Spleen (tissue), 7 donors: ENCODE results near the gene PXK.
"Not testable (repeated sequence)": the region's sequence is repeated elsewhere in the genome, so short reads cannot be mapped to it uniquely, and the experiment has no call there.

Source experiments
- POLR2A ChIP-seq, 3 donors: fragments of 450-650 bp; IDR thresholded peaks; one replicate each; pipeline ENCODE4 v1.5.1; 2017; ENCODE audit warnings: antibody characterized with exemption in 3 of 3, mild to moderate bottlenecking in 1 of 3
- POLR2AphosphoS5 ChIP-seq, 3 donors: sonication (generic); formaldehyde crosslinking; IDR thresholded peaks; one replicate each; pipeline ENCODE4 v1.5.1; 2017; ENCODE audit warnings: antibody characterized with exemption in 3 of 3
- TF ChIP-seq, protein P1 (sequence below), 11 experiments: fragments of 200-600 bp in 7 of 11; fragments of 450-650 bp in 4 of 11; sonication (generic) in 4 of 11; IDR thresholded peaks in 8 of 11; conservative IDR thresholded peaks in 3 of 11; 1 replicate in 7 of 11; 2 replicates in 4 of 11; pipeline versions ENCODE4 v1.4.0 to v1.8.0; 2016 to 2021; ENCODE audit warnings: antibody characterized with exemption in 11 of 11, inconsistent platforms in 4 of 11, mild to moderate bottlenecking in 1 of 11
- donor health status: DM: no; HTN: no; CAD: no; lungs with moderate emphysema.
- donor health status: DM: no; HTN: no; CAD: no.
- donor health status: DM: no; HTN: no; CAD: no.

DNA sequence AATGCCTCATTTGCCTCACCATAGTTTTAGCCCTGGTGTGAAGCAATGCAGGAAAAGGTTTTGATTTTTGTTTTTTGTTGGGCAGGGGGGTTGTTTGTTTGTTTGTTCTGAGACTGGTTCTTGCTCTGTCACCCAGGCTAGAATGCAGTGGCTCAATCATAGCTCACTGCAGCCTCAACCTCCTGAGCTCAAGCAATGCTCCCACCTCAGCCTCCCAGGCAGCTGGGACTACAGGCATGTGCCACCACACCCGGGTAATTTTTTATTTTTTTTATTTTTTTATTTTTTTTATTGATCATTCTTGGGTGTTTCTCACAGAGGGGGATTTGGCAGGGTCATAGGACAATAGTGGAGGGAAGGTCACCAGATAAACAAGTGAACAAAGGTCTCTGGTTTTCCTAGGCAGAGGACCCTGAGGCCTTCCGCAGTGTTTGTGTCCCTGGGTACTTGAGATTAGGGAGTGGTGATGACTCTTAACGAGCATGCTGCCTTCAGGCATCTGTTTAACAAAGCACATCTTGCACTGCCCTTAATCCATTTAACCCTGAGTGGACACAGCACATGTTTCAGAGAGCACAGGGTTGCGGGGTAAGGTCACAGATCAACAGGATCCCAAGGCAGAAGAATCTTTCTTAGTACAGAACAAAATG lies 43.6 kb upstream of the PXK start:
- not testable (repeated sequence) for TF ChIP-seq POLR2AphosphoS5, POLR2A (IDR thresholded peaks at IDR 0.05)
- TF ChIP-seq, protein P1, sequence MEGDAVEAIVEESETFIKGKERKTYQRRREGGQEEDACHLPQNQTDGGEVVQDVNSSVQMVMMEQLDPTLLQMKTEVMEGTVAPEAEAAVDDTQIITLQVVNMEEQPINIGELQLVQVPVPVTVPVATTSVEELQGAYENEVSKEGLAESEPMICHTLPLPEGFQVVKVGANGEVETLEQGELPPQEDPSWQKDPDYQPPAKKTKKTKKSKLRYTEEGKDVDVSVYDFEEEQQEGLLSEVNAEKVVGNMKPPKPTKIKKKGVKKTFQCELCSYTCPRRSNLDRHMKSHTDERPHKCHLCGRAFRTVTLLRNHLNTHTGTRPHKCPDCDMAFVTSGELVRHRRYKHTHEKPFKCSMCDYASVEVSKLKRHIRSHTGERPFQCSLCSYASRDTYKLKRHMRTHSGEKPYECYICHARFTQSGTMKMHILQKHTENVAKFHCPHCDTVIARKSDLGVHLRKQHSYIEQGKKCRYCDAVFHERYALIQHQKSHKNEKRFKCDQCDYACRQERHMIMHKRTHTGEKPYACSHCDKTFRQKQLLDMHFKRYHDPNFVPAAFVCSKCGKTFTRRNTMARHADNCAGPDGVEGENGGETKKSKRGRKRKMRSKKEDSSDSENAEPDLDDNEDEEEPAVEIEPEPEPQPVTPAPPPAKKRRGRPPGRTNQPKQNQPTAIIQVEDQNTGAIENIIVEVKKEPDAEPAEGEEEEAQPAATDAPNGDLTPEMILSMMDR (IDR thresholded peaks at IDR 0.05 in 8 of 11, conservative IDR thresholded peaks at IDR 0.05 in 3 of 11): not testable (repeated sequence)
